ENCODE data around the gene ZNF597. TPM values are rescaled to one million over a fixed set of nuclear protein-coding genes. Genes with fewer than 3 reads are reported as not detected.
A peak's percentile ranks its signal among the peaks of the same experiment; 100 is the strongest.

Gene ZNF597
- total RNA-seq (2014; rRNA removed; shearing (Covaris generic)): not detected in 2 replicates

- no peak for DNase-seq (ENCODE audit: low read depth)
Observed at GRCh38 chr16:3443108-3444031, at the start of gene ZNF597, which contains the start of gene NAA60. ZNF597 (minus strand) TSS chr16:3443504; CDS start chr16:3443153, 351 bp downstream. NAA60 (plus strand) TSS chr16:3443680; CDS start chr16:3476228, 32,548 bp downstream.

GRCh38 chr16:3492356-3492755 lies 49.1 kb upstream of the ZNF597 start:
- no peak for DNase-seq (ENCODE audit: low read depth)

GRCh38 chr16:3490911-3491629 lies 47.8 kb upstream of the ZNF597 start:
- DNase-seq (ENCODE audit: low read depth): no peak

- no peak for DNase-seq (ENCODE audit: low read depth)
Observed at GRCh38 chr16:3488801-3489200, 45.5 kb upstream of the ZNF597 start.

- no peak for DNase-seq (ENCODE audit: low read depth)
Observed at GRCh38 chr16:3487521-3488410, 44.5 kb upstream of the ZNF597 start.

- DNase-seq (ENCODE audit: low read depth): no peak
Observed at GRCh38 chr16:3486506-3487215, 43.4 kb upstream of the ZNF597 start.

GRCh38 chr16:3485821-3486505 lies 42.7 kb upstream of the ZNF597 start:
- no peak for DNase-seq (ENCODE audit: low read depth)

- DNase-seq (ENCODE audit: low read depth): no peak
Observed at GRCh38 chr16:3485097-3485745, 41.9 kb upstream of the ZNF597 start.

GRCh38 chr16:3484318-3485096 lies 41.2 kb upstream of the ZNF597 start:
- no peak for DNase-seq (ENCODE audit: low read depth)

- DNase-seq (ENCODE audit: low read depth): no peak
Observed at GRCh38 chr16:3482659-3483241, 39.4 kb upstream of the ZNF597 start.

- no peak for DNase-seq (ENCODE audit: low read depth)
Observed at GRCh38 chr16:3481696-3482658, 38.7 kb upstream of the ZNF597 start.

- DNase-seq (ENCODE audit: low read depth): peak; percentile 29
Observed at GRCh38 chr16:3480901-3481695, 37.8 kb upstream of the ZNF597 start.

GRCh38 chr16:3479654-3480216 lies 36.4 kb upstream of the ZNF597 start:
- DNase-seq (ENCODE audit: low read depth): no peak

- no peak for DNase-seq (ENCODE audit: low read depth)
Observed at GRCh38 chr16:3478242-3478925, 35.1 kb upstream of the ZNF597 start.

- no peak for DNase-seq (ENCODE audit: low read depth)
Observed at GRCh38 chr16:3476409-3476808, 33.1 kb upstream of the ZNF597 start.

Measured in Daoy (cell line).